C4-2B (cell line): Measurements from ENCODE around the gene ABHD14A.

ENCODE experiments used
- ZFX ChIP-seq: fragments of 450-650 bp; IDR thresholded peaks from 2 replicates; pipeline ENCODE4 v1.6.1; 2017
- TF ChIP-seq, protein P1 (sequence below): fragments of 450-650 bp; conservative IDR thresholded peaks from 2 replicates; pipeline ENCODE4 v1.5.1; 2017; ENCODE audit warnings: mild to moderate bottlenecking

DNA sequence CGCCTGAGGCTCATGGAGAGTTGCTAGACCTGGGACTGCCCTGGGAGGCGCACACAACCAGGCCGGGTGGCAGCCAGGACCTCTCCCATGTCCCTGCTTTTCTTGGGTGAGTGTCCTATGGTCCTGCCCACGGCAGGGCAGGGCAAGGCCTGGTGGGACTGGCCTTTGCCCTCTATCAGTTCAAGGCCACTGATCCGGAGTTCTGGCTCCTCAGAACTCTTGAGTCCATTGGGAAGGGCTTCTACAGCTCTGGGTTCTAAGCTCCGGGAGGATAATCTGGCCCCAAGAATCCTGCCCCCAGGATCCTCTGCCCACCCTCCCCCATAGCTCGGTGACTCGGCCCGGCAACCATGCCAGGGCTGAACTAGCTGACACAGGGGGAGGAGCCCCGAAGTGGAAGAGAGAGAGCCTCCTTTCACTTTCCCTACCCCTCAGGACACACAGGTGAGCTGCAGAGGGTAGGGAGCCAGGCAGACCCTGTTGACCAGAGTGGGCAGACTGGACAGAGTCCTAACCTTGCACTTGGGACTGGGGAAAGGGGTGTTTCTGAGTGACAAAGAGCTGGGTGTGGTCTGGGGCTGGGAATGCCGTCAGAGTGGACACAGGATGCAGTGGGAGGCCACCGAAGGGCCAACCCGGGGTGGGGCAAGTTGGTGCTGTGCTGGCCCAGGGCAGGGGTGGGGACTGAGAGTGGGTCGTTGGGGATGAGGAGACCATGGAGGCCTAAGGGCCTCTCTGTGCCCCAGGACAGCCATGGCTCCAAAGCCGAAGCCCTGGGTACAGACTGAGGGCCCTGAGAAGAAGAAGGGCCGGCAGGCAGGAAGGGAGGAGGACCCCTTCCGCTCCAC lies 32.0 kb upstream of the ABHD14A start:
- no peak; the same call in 1 of the 2 replicates for TF ChIP-seq ZFX
- TF ChIP-seq, protein P1, sequence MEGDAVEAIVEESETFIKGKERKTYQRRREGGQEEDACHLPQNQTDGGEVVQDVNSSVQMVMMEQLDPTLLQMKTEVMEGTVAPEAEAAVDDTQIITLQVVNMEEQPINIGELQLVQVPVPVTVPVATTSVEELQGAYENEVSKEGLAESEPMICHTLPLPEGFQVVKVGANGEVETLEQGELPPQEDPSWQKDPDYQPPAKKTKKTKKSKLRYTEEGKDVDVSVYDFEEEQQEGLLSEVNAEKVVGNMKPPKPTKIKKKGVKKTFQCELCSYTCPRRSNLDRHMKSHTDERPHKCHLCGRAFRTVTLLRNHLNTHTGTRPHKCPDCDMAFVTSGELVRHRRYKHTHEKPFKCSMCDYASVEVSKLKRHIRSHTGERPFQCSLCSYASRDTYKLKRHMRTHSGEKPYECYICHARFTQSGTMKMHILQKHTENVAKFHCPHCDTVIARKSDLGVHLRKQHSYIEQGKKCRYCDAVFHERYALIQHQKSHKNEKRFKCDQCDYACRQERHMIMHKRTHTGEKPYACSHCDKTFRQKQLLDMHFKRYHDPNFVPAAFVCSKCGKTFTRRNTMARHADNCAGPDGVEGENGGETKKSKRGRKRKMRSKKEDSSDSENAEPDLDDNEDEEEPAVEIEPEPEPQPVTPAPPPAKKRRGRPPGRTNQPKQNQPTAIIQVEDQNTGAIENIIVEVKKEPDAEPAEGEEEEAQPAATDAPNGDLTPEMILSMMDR = no peak
